HG02623 (cell line): Measurements from ENCODE around the gene WIPF1.
"Not testable (repeated sequence)": the region's sequence is repeated elsewhere in the genome, so short reads cannot be mapped to it uniquely, and the experiment has no call there.

Source experiments
- ATAC-seq: cut with Tn5 transposase; IDR thresholded peaks from one replicate; pipeline ENCODE4 v1.9.1; 2021; ENCODE audit warnings: moderate library complexity; ENCODE audit not compliant: unreplicated experiment

WIPF1 gene

GRCh38 chr2:174575124-174575776 lies 22.4 kb downstream of the WIPF1 start:
- ATAC-seq = no peak

- ATAC-seq = no peak
Measured at GRCh38 chr2:174574657-174575056, 22.9 kb downstream of the WIPF1 start.

DNA sequence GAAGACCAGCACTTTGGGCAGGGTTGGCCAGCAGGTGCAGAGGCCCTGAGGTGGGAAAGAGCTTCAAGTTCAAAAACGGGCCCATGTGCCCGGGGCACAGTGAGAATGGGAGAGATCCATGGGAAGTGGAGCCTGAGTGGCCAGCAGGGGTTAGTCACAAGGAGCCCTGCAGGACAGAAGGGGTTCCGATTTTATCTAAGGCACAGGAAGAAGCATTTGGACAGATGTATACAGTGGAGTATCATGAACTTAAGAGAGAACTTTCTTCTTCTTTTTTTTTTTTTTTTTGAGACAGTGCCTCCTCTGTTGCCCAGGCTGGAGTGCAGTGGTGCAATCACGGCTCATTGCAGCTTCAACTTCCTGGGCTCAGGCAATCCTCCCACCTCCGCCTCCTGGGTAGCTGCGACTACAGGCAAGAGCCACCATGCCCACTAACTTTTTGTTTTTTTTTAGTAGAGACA lies 24.0 kb downstream of the WIPF1 start:
- ATAC-seq = no peak

- ATAC-seq = no peak
Measured at GRCh38 chr2:174572556-174572955, 25.0 kb downstream of the WIPF1 start.

DNA sequence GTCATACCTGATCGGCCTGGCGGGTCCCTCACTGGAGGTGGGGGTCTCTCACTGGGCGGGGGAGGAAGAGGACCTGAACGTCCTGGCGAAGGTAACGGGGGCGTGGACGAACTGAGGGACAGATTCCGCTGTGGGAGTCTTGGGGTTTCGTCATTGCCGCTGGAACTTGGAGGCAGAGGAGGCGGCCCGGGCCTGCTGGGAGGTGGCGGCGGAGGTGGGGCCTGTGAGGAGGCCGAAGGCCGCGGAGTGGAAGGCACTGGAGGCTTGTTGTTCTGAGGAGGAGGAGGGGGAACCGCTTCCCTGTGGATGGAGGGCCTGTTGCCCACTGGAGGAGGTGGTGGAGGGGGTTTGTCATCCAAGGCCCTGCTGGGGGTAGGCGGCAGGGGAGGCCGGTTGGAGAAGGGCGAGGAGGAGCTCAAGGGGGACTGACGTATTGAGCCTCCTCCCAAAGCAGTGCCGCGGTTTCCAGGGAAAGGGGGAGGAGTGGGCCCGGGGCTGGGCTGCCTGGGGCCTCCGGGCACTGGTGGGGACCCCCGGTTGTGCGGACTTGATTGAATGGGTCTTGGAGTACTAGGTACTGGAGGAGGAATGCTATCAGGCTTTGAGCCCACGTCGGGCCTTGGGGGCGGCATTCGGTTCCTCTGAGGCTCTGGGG lies 25.8 kb downstream of the WIPF1 start:
- no peak for ATAC-seq

DNA sequence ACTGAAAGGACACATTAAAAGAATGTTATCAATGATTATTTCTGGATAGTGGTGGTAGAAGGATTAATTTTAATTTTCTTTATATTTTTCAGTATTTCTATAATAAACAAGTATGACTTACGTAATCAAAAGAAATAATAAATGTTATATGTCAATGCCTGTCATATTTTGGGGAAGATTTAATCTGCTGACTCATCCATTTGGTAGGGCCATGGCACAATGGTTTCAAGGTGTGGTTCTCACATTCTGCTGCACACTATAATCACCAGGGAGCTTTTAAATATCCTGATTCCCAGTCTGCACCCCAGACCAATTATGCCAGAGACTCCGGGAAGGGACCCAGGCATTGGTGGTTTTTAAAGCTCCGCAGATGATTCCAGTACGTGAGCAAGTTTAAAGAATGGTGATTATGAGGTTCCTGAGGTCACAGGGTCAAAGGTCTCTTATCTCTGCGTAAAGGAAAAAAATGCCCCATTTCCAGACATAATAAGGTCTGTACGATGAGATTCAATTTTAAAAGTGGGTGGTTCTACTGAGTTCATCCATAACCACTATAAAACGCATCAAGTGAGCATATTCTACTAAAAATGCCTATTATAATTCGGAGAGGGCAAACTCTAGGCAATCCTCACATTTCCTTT lies 27.2 kb downstream of the WIPF1 start:
- ATAC-seq = no peak

- no peak for ATAC-seq
Measured at GRCh38 chr2:174569678-174570077, 27.9 kb downstream of the WIPF1 start.

- ATAC-seq = no peak
Measured at GRCh38 chr2:174568425-174568824, 29.2 kb downstream of the WIPF1 start.

- ATAC-seq = no peak
Measured at GRCh38 chr2:174566871-174567270, 30.7 kb downstream of the WIPF1 start.

- ATAC-seq = no peak
Measured at GRCh38 chr2:174563530-174564282, 33.9 kb downstream of the WIPF1 start.

GRCh38 chr2:174561972-174562370 lies 35.6 kb downstream of the WIPF1 start:
- ATAC-seq = no peak

GRCh38 chr2:174561283-174561971 lies 36.2 kb downstream of the WIPF1 start:
- no peak for ATAC-seq

DNA sequence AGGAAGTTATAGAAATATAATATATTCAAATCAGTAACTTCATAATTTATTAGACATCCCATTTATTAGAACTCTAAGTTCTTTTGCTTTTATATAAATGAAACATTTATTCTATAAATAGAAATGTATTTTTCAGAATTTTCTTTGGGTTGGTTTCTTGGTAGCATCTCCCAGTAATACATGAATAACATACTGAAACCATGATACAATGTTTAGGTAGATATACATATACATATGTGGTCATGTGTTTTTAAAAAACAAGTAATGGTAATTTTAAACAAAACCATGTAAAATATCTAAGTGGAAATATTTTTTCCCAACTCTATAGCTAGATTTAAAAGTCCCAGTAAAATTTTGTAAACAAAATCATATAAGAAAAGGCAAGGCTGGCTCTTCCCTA lies 36.9 kb downstream of the WIPF1 start:
- no peak for ATAC-seq

DNA sequence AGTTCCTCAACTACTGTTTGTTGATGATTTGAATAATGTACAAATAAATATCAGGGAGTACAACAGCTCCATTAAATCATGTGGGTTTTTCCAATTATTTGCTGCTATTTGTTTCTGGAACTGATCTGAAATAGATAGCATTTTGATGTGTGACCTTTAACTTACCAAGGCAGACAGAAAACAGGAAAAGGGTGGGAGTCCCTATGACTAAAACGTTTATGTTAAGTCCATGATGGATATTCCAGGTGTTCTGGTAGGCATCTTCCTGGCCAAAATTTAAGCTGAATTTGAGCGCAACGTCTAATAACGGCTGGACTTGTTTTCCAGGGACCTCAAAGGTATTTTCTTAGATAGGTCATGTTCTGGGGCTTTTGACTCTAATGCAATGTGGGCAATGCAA lies 41.6 kb downstream of the WIPF1 start:
- no peak for ATAC-seq

GRCh38 chr2:174554529-174555150 lies 43.0 kb downstream of the WIPF1 start:
- no peak for ATAC-seq

- ATAC-seq = peak; percentile 59
Measured at GRCh38 chr2:174553811-174554493, 43.7 kb downstream of the WIPF1 start.

GRCh38 chr2:174552880-174553279 lies 44.7 kb downstream of the WIPF1 start:
- no peak for ATAC-seq

DNA sequence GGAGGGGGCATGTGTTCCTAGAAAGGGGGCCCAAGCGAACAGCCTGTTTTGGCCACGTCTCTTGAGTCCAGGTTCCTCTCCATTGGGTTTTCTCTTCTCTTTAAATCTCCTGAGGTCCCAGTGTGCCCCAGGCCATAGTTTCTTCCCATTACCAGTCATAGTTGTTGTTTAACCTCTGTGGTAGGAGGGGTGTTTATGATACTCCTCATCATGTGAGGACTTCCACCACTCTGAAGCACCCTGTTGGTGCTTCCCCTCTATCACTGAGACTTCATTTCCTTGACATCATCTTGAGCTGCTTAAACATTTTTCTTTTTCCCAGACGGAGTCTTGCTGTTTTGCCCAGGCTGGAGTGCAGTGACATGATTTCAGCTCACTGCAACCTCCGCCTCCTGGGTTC lies 45.9 kb downstream of the WIPF1 start:
- no peak for ATAC-seq

DNA sequence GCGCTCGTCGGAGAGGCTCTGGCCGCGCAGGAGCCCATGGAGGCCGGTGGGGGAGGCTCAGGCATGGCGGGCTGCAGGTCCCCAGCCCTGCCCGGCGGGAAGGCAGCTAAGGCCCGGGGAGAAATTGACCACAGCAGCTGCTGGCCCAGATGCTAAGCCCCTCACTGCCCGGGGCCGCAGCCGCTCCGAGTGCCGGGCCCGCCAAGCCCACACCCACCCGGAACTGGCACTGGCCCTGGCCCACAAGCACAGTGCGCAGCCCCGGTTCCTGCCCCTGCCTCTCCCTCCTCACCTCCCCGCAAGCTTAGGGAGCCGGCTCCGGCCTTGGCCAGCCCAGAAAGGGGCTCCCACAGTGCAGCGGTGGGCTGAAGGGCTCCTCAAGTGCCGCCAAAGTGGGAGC lies 49.0 kb downstream of the WIPF1 start:
- not testable (repeated sequence) for ATAC-seq

DNA sequence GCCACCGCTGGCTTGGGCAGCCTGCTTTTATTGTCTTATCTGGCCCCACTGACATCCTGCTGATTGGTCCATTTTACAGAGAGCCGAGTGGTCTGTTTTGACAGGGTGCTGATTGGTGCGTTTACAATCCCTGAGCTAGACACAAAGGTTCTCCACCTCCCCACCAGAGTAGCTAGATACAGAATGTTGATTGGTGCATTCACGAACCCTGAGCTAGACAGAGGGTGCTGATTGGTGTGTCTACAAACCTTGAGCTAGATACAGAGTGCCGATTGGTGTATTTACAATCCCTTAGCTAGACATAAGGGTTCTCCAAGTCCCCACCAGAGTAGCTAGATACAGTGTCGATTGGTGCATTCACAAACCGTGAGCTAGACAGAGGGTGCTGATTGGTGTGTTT lies 49.6 kb downstream of the WIPF1 start:
- not testable (repeated sequence) for ATAC-seq
